Mononuclear cell (primary cell): ENCODE measurements around the gene CCL27. TPM values are rescaled to one million over a fixed set of nuclear protein-coding genes. Genes with fewer than 3 reads are reported as not detected.
A peak's percentile ranks its signal among the peaks of the same experiment; 100 is the strongest.

ENCODE experiments used
- H3K27me3 ChIP-seq: 2 replicates; pipeline ENCODE4 v1.6.0; 2011; ENCODE audit warnings: low read length, control low read depth; ENCODE audit not compliant: insufficient read depth
- H3K4me1 ChIP-seq: 2 replicates; pipeline ENCODE4 v1.5.1; 2011; ENCODE audit warnings: mild to moderate bottlenecking, low read length, control low read depth; ENCODE audit not compliant: insufficient read depth
- H3K4me3 ChIP-seq: 2 replicates; pipeline ENCODE4 v1.5.1; 2011; ENCODE audit warnings: mild to moderate bottlenecking, low read length, moderate library complexity
- H3K9me3 ChIP-seq: 2 replicates; pipeline ENCODE4 v1.5.1; 2011; ENCODE audit warnings: low read depth, mild to moderate bottlenecking, control low read depth, low read length
- total RNA-seq: library from RNA; depleted of rRNA; stranded (reverse); fragments of >200 nt; gene quantifications from one replicate; pipeline ENCODE4 v1.2.3, GENCODE V29; 2012

Gene CCL27
- total RNA-seq, 1 donor: 0.21 TPM

DNA sequence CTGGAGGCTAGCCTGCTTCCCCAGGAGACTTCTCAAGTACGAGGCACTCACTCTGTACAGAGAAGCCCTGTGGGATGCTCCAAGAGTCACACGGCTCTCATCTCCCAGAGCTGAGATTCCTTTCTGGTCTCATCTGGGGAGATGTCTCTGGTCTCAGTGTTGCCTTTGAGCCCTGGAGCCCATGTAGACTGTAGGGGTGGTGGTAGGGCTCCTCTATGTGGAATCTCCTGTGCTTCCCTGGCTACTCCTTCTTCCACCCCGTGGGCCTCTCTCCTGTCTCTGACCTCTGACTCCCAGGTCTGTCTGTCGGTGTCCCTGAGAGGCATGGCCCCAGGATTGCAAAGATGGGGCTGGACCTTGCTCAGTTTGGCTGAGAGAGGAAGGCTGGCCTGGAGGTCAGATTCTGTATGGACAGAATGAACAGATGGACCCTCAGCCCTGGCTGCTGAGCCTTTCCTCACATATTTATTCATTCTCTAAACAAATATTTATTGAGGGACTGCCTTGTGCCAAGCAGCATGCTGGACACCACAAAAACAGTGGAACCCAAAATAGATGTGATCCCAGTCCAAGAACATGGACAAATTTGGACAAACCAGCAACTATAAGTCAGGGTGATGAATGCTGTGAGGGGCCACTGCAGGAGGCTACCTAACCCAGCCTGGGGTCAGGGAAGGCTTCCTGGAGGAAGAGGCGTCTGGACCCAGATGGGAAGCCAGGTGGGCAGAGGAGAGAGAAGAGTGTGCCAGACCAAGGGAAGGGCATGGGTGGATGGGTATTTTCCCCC is 26.1 kb upstream of the CCL27 start:
- Histone ChIP-seq H3K4me1 (peaks cover 18% of the 10 kb centered on the region), H3K9me3 (no peaks in the 10 kb centered on the region), H3K27me3 (no peaks in the 10 kb centered on the region), H3K4me3 (no peak overlapping the region)

DNA sequence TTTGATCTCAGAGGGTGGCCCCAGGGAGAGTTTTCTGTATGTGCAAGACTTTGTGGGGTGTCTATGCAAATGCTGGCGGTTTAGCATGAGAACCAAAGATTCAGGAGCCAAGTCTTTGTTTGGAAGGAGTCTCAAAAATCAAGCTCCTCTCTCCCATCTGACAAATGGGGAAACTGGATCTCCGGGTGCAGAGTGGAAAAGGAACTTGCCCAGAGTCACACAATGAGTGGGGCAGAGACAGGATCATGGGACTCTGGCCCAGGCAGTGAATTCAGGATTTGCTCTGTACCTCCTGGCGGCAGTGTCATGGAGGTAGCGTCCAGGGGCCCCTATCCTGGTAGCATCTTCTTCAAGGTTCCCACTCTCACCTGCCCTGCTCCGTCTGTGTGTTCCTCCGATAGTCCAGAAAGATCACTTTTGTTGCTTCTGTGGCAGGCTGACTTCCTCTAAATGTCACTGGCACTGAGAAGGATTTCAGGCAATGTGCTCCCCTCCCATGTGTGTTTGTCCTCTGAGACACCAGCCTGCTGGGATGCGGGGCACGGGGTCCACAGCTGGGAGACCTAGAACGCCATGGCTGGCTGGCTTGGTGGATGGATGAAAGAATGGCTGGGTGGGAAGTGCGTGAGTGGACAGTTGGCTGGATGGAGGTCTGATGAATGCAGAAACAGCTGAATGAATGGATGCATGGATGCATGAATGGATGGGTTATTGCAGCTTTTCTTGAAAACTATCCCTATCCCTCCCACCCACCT is 25.0 kb upstream of the CCL27 start:
- Histone ChIP-seq H3K4me1 (peaks cover 18% of the 10 kb centered on the region), H3K27me3 (no peaks in the 10 kb centered on the region), H3K4me3 (no peak overlapping the region), H3K9me3 (no peaks in the 10 kb centered on the region)

- Histone ChIP-seq H3K27me3 (no peaks in the 10 kb centered on the region), H3K4me1 (peaks cover 15% of the 10 kb centered on the region), H3K4me3 (no peak overlapping the region), H3K9me3 (no peaks in the 10 kb centered on the region)
Measured at GRCh38 chr9:34686732-34687131, 24.3 kb upstream of the CCL27 start.

- Histone ChIP-seq H3K4me3 (no peak overlapping the region), H3K4me1 (peaks cover 10% of the 10 kb centered on the region), H3K9me3 (no peaks in the 10 kb centered on the region), H3K27me3 (no peaks in the 10 kb centered on the region)
Measured at GRCh38 chr9:34686231-34686630, 23.8 kb upstream of the CCL27 start.

- Histone ChIP-seq H3K4me3 (no peak overlapping the region), H3K27me3 (no peaks in the 10 kb centered on the region), H3K9me3 (no peaks in the 10 kb centered on the region), H3K4me1 (peaks cover 4% of the 10 kb centered on the region)
Measured at GRCh38 chr9:34685591-34685990, 23.1 kb upstream of the CCL27 start.

GRCh38 chr9:34684816-34685215 is 22.4 kb upstream of the CCL27 start:
- Histone ChIP-seq H3K4me3 (no peak overlapping the region), H3K9me3 (no peaks in the 10 kb centered on the region), H3K4me1 (peaks cover 4% of the 10 kb centered on the region), H3K27me3 (no peaks in the 10 kb centered on the region)

GRCh38 chr9:34684145-34684544 is 21.7 kb upstream of the CCL27 start:
- no peaks in the 10 kb centered on the region for H3K27me3 ChIP-seq
- no peak overlapping the region for H3K4me3 ChIP-seq
- H3K9me3 ChIP-seq: no peaks in the 10 kb centered on the region
- H3K4me1 ChIP-seq: peaks cover 4% of the 10 kb centered on the region

DNA sequence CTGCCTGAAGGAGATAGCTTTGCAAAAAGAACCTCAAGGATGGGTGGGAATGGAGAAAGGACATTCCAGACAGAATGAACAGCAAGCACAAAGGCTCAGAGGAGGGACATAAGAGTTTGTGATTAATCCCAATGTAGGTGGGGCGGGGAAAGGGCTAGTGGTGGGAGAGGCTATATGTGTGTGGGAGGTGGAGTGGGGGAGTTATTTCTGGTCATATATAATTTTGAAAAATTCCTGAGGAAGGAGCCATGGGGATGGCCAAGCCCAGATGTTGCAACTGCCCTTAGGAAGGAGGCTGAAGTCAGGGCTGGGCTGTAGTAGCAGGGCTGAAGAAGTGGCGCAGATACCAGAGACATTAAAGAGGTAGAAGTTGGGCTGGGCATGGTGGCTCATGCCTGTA is 13.4 kb upstream of the CCL27 start:
- Histone ChIP-seq H3K9me3 (no peaks in the 10 kb centered on the region), H3K4me1 (no peaks in the 10 kb centered on the region), H3K4me3 (no peak overlapping the region), H3K27me3 (no peaks in the 10 kb centered on the region)

- Histone ChIP-seq H3K4me1 (no peaks in the 10 kb centered on the region), H3K4me3 (no peak overlapping the region), H3K27me3 (no peaks in the 10 kb centered on the region), H3K9me3 (no peaks in the 10 kb centered on the region)
Measured at GRCh38 chr9:34675048-34675714, 12.7 kb upstream of the CCL27 start.

DNA sequence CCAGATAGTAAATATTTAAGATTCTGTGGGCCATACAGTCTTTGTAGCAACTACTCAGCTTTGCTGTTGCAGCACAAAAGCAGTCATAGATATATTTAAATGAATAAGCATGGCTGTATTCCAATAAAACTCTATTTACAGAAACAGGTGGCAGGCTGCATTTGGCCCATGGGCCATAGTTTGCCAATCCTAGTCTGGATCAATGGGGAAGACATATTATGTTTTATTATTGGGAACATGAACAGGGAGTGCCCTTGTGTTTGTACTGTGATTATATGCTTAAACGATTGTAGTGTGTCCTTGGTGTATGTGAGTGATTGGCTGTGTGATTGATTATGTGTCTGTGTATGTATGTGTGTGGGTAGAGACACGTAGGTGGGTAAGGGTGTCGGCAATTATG is 12.0 kb upstream of the CCL27 start:
- Histone ChIP-seq H3K4me3 (no peak overlapping the region), H3K4me1 (no peaks in the 10 kb centered on the region), H3K27me3 (no peaks in the 10 kb centered on the region), H3K9me3 (no peaks in the 10 kb centered on the region)

DNA sequence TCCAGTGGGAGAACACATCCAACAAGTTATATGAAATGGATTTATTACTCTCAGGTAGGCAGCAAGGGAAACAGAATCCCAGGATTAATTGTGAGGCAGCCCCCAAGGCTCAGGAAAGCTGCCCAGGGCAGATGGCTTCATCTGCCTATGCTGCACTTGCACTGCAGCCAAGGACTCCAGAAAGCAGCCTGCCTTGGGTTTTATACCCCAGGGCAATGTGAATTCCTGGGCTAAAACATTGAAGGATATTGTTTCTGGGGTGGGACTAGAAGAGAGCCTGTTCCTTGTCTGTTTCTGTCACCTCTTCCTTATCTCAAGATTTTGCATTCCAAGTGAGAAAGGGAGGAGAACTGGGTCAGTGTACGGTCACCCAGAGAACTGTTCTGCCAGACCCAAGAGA is 8.8 kb upstream of the CCL27 start:
- Histone ChIP-seq H3K4me3 (no peak overlapping the region), H3K4me1 (peaks cover 1% of the 10 kb centered on the region), H3K27me3 (no peaks in the 10 kb centered on the region), H3K9me3 (no peaks in the 10 kb centered on the region)

DNA sequence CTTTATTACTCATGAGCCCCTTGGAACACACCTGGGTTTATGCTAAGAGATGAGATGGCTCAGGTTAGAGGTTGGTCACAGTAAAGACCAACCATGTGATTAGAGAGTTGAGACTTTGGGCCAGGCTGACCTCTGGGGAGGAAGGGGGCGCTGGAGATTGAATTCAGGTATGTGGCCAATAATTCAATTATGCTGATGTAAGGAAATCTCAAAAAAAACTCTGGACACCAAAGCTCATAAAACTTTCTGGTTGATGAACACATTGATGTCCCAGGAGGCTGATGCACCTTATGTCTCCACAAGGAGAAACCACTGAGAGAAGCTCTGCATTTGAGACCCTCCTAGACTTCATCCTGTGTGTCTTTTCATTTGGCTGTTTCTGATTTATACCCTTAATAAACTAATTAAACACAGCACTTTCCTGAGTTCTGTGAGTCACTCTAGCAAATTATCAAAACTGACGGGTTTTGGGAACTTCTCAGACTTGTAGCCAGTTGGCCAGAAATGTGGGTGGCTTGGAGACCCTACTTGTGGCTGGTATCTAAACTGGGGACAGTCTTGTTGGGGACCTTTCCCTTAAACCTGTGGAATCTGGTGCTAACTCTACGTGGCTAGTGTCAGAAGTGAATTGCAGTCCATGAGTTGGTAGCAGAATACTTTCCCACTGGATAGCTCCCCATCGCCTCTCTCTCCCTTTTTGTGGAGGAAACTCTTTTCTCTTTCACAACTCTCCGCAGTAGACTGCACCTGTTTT is 7.5 kb upstream of the CCL27 start:
- Histone ChIP-seq H3K4me3 (no peak overlapping the region), H3K27me3 (no peaks in the 10 kb centered on the region), H3K9me3 (no peaks in the 10 kb centered on the region), H3K4me1 (peaks cover 7% of the 10 kb centered on the region)

GRCh38 chr9:34665381-34666250 is 3.2 kb upstream of the CCL27 start:
- Histone ChIP-seq H3K4me3 (peak overlapping the region; percentile 76), H3K4me1 (peaks cover 39% of the 10 kb centered on the region), H3K9me3 (no peaks in the 10 kb centered on the region), H3K27me3 (no peaks in the 10 kb centered on the region)

- Histone ChIP-seq H3K9me3 (no peaks in the 10 kb centered on the region), H3K4me3 (peak overlapping the region; percentile 43), H3K4me1 (peaks cover 39% of the 10 kb centered on the region), H3K27me3 (no peaks in the 10 kb centered on the region)
Measured at GRCh38 chr9:34665067-34665380, 2.6 kb upstream of the CCL27 start.
